Measurements from ENCODE around the gene RLN1. TPM values are rescaled to one million over a fixed set of nuclear protein-coding genes. Genes with fewer than 3 reads are reported as not detected.

The RLN1 gene, protein sequence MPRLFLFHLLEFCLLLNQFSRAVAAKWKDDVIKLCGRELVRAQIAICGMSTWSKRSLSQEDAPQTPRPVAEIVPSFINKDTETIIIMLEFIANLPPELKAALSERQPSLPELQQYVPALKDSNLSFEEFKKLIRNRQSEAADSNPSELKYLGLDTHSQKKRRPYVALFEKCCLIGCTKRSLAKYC
- not detected in 2 replicates for total RNA-seq

DNA sequence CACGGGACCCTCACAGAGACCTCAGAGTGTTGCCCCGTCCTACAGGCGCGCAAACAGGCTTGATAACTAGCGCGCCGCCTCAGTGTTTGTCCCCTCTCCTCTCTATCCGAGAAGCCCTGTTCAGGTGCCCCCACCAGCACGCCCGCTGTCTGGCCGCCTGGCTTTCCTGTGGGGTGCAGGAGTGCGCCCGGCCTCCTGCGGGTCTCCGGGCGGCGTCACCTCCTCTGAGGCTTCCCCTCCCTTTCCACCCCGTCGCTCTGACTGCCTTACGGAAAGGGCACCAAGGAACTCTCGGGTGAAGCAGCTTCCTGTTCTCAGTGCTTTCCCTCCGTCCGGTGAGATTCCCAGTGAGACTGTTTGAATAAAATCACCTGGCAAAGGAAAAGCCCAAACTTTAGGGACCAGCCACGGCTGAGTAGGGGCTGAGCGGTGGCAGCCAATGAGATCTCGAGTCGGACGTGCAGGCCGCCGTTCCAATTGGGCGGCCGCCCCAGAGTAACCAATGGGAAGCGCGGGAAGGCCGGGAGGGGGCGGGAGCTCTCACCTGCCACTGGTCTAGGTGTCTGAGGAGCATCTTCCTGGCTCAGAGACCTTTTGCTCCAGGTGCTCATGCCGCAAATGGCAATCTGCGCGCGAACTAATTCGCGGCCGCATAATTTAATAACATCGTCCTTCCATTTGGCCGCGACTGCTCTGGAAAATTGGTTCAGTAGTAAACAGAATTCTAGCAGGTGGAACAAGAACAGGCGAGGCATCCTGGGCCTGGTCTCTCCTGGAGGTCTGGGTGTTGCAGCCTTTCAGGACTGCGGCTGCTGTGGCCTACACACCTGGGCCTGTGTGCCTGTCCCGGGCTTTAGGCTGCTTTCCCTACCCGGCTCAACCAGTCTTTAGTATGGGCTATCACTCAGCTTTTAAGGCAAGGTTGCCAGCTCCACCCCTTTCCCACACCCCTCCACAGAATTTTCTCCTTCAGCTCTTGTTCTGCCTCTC lies at the start of gene RLN1:
RLN1 (minus strand) TSS at position 885 of the 990 bp plus-strand sequence; CDS start at position 755, 130 bp downstream.

DNA sequence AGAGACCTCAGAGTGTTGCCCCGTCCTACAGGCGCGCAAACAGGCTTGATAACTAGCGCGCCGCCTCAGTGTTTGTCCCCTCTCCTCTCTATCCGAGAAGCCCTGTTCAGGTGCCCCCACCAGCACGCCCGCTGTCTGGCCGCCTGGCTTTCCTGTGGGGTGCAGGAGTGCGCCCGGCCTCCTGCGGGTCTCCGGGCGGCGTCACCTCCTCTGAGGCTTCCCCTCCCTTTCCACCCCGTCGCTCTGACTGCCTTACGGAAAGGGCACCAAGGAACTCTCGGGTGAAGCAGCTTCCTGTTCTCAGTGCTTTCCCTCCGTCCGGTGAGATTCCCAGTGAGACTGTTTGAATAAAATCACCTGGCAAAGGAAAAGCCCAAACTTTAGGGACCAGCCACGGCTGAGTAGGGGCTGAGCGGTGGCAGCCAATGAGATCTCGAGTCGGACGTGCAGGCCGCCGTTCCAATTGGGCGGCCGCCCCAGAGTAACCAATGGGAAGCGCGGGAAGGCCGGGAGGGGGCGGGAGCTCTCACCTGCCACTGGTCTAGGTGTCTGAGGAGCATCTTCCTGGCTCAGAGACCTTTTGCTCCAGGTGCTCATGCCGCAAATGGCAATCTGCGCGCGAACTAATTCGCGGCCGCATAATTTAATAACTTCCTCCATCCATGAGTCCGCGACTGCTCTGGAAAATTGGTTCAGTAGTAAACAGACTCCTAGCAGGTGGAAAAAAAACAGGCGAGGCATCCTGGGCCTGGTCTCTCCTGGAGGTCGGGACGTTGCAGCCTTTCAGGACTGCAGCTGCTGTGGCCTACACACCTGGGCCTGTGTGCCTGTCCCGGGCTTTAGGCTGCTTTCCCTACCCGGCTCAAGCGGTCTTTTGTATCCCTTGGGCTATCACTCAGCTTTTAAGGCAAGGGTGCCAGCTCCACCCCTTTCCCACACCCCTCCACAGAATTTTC lies 35.6 kb downstream of the RLN1 start, which contains the start of gene RLN2:
RLN2 (minus strand) TSS at position 877 of the 956 bp plus-strand sequence; CDS start at position 741, 136 bp downstream.

Other genes starting within 250 kb of the RLN1 start
- not detected in 2 replicates for gene INSL6, start 154.2 kb downstream of the RLN1 start, total RNA-seq
- gene INSL4, start 108.5 kb downstream of the RLN1 start, total RNA-seq, result not detected in 2 replicates
- gene RLN2, start 35.2 kb downstream of the RLN1 start, total RNA-seq, result not detected in 2 replicates
- 9.7 and 12.4 TPM in 2 replicates for gene PLGRKT, start 98.0 kb upstream of the RLN1 start, total RNA-seq
- 0.85 and 2.2 TPM in 2 replicates for gene CD274, start 110.7 kb upstream of the RLN1 start, total RNA-seq
- 2.6 and 3.2 TPM in 2 replicates for gene PDCD1LG2, start 170.7 kb upstream of the RLN1 start, total RNA-seq